OCI-LY1 (cell line): ENCODE results near the gene ZCCHC14.

Experiments
- EZH2 ChIP-seq: fragments of 200-600 bp; sonication (generic), shearing (Covaris generic); IDR thresholded peaks from 2 replicates; pipeline ENCODE4 v1.8.0; 2017; ENCODE audit warnings: borderline replicate concordance, mixed run types, mild to moderate bottlenecking, antibody characterized with exemption, low read length, moderate library complexity, mixed read lengths
- TF ChIP-seq, protein P1 (sequence below): fragments of 200-600 bp; sonication (generic), shearing (Covaris generic); IDR thresholded peaks from 2 replicates; pipeline ENCODE4 v1.5.1; 2017; ENCODE audit warnings: mild to moderate bottlenecking, antibody characterized with exemption, low read length, moderate library complexity, mixed read lengths

DNA sequence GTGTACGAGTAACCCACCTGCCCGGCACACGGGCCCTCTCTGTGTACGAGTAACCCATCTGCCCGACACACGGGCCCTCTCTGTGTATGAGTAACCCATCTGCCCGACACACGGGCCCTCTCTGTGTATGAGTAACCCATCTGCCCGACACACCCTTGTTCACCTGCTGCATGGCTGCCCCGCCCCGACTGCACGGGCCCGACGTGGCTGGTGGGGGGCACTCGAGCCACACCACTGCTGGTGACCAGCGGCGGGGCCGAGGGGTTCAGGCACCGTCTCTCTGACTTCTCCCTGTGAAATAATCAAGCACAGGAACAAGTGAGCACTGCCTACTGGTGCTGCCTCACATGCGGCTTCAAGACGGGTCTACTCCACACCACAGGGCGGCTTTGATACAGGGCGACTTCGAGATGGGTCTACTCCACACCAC, 78.6 kb downstream of the ZCCHC14 start:
- no peak for TF ChIP-seq EZH2
- TF ChIP-seq, protein P1, sequence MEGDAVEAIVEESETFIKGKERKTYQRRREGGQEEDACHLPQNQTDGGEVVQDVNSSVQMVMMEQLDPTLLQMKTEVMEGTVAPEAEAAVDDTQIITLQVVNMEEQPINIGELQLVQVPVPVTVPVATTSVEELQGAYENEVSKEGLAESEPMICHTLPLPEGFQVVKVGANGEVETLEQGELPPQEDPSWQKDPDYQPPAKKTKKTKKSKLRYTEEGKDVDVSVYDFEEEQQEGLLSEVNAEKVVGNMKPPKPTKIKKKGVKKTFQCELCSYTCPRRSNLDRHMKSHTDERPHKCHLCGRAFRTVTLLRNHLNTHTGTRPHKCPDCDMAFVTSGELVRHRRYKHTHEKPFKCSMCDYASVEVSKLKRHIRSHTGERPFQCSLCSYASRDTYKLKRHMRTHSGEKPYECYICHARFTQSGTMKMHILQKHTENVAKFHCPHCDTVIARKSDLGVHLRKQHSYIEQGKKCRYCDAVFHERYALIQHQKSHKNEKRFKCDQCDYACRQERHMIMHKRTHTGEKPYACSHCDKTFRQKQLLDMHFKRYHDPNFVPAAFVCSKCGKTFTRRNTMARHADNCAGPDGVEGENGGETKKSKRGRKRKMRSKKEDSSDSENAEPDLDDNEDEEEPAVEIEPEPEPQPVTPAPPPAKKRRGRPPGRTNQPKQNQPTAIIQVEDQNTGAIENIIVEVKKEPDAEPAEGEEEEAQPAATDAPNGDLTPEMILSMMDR, result no peak
